NCI-H1436 treated with DMSO at 0.1 percent for 48 hours (cell line): ENCODE results near the gene TCTN1.
"Not testable (repeated sequence)": the region's sequence is repeated elsewhere in the genome, so short reads cannot be mapped to it uniquely, and the experiment has no call there.

Source experiments
- DNase-seq: peaks from one replicate; lab custom pipeline; 2025; lab: John Stamatoyannopoulos, UW

The TCTN1 gene

DNA sequence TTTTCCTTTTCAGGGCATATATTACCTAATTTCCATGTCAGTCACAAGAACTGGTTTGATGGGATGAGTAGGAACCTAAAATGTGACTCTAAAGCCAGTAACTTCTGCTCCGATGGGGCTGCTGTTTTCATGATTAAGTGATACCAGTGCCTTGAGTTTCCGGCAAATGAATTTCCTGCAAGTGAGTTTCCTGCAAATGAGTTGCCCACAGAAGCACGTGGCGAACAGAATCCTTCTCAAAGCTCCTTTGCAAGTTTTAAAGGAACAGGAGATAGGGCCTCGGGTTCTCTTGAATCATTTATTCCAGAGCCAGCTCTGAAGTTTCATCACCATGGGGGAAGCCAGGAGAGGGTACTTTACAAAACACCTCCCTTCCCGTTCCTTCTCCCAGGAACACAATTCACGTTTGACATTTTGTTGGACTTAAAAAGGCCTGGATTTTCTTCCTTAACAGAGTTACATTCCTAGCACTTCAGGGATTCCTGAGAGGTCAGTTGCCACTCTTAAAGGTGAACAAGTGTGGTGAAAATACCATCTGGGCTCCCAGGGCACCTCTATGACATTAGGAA lies 28.6 kb upstream of the TCTN1 start:
- DNase-seq: no peak

- DNase-seq: not testable (repeated sequence)
Observed at GRCh38 chr12:110587102-110587501, 26.8 kb upstream of the TCTN1 start.

GRCh38 chr12:110590059-110590458 lies 23.9 kb upstream of the TCTN1 start:
- no peak for DNase-seq

DNA sequence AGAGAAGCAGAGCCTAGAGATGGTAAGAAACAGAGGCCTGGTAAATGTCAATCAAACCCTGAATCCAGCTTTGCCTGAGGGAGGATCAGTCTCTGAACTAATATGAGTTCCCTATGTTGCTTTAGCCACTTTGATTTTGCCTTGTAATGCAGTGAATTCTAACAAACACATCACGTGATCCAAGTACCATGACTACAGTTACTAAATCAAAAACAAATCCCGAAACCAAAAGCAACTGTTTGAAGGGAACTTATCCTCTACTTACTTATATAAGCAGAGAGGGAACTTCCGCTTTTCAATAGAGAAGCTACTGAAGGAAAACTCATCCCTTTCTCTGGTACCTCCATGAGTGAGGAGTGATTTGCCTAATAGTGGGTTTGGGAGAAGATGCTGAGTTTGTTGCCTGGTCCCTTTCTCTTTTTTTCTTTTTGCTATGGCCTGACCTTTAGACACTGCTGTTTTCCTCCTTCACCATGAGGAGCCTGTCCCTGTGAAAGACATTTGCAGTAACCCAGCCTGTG lies 23.1 kb upstream of the TCTN1 start:
- no peak for DNase-seq

GRCh38 chr12:110591451-110592051 lies 22.4 kb upstream of the TCTN1 start:
- no peak for DNase-seq

DNA sequence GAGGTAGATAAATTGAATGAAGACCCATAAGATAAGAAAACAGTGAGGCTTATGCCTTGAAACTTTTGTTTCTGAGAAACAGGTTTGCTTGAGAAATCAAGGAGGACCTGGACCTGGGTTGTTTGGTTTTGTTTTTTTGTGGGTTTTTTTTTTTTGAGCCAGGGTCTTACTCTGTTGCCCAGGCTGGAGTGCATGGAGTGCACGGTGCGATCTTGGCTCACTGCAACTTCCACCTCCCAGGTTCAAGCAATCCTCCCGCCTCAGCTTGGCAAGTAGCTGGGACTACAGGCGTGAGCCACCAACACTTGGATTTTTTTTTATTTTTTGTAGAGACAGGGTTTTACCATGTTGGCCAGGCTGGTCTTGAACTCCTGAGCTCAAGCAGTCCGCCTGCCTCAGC lies 21.9 kb upstream of the TCTN1 start:
- DNase-seq: no peak

- DNase-seq: not testable (repeated sequence)
Observed at GRCh38 chr12:110592919-110593318, 21.0 kb upstream of the TCTN1 start.

GRCh38 chr12:110597885-110598284 lies 16.0 kb upstream of the TCTN1 start:
- no peak for DNase-seq

GRCh38 chr12:110599334-110599733 lies 14.6 kb upstream of the TCTN1 start:
- no peak for DNase-seq

DNA sequence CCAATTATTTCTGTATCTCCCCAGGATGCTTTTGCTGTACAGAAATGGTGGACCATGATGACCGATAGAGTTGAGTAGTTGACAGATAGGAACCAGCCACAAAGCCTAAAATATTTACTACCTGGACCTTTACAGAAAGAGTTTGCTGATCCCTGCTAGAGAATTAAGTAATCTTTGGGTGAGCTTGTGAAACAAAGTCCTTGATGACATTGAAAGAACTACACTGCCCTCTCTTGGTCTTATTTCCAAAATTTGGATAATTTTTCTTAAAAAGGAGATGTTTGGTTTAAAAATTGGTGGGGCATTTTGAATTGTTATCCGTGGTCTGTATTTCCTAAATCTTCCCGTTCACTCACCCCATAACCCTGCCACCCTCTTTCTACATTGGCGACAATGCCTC lies 13.7 kb upstream of the TCTN1 start:
- DNase-seq: no peak

DNA sequence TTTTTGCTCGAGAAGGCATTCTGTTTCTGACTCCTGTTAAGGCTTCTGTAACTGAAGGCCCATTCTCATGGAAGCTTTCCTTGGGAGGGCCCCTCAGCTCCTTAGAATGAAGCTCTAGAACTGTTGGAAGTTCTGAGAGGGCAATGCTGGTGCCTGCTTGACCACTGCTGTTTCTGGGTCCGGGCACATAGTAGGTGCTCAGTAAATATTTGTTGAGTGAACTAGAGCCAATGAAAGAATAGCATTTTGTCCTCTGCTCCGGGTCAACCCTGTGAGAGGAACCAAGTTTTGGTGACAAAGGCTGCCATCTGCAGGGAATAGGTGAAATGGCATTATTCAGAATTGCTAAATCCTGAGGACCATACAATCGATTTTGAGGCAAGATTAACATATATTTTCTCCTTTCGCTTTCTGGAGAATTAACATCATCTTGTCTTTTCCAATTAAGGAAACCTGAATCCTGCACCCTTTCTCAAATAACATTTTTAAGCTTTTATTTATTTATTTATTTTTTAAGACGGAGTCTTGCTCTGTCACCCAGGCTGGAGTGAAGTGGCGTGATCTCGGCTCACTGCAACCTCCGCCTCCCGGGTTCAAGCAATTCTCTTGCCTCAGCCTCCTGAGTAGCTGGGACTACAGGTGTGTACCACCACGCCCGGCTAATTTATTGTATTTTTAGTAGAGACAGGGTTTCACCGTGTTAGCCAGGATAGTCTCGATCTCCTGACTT lies 11.7 kb upstream of the TCTN1 start:
- DNase-seq: not testable (repeated sequence)

- DNase-seq: no peak
Observed at GRCh38 chr12:110606253-110606611, 7.7 kb upstream of the TCTN1 start.

DNA sequence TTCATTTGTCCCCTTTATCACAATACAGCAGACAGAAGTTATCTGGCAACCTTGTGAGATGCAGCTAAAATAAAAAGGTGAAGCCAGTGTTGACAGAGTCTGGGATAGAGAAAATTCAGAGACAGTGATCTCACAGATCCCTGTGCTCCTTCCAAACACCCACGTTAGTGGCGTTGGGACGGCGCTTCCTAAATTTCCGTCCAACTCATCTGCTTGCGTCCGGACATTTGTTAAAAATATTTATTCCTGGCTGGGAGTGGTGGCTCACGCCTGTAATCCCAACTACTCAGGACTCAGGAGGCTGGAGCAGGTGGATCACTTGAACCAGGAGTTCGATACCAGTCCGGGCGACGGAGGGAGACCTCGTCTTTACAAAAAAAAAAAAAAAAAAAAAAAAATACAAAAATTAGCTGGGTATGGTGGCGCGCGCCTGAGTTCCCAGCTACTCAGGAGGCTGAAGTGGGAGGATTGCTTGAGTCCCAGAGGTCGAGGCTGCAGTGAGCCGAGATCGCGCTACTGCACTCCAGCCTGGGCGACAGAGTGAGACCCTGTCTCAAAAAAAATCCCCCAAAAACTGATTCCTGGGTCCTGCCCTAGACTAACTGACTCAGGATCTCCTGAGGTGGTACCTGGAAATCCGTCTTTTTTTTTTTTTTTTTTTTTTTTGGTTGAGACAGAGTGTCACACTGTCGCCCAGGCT lies 708 bp upstream of the TCTN1 start:
- DNase-seq: no peak

GRCh38 chr12:110615171-110615570 lies 1.2 kb downstream of the TCTN1 start:
- DNase-seq: no peak

- no peak for DNase-seq
Observed at GRCh38 chr12:110616471-110617115, 2.7 kb downstream of the TCTN1 start.

DNA sequence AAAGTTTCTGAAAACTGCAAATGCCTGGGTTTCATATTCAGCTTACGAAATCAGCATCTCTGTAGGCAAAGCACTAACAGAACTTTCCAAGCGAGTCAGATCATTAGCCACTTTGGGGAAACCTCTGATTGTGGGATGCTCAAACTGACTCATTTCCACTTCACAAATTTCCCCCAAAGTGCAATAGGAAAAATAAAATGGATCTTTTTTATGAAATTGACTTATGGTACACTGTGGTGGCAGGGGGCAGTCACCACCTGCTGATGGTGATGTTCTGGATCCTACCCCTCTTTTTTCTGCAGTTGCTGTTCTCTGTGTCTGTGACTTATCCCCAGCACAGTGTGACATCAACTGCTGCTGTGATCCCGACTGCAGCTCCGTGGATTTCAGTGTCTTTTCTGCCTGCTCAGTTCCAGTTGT lies 5.6 kb downstream of the TCTN1 start:
- no peak for DNase-seq

DNA sequence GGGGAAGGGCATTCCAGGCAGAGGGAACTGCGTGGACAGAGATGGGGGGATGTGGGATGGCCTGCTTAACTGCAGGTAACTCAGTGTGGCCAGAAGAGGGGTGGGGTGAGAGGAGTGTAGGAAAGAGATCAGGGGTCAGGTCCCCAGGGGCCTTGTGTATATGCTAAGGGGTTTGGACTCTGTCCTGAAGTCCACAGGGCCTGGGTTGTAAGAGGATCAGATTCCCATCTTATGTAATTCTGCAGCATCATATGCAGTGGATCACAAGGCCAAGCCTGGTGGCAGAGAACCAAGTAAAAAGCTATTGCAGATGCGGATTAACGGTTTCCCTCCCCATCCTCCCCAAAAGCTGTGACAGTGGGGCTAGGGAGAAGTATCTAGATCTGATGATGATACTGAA lies 8.7 kb downstream of the TCTN1 start:
- DNase-seq: no peak

DNA sequence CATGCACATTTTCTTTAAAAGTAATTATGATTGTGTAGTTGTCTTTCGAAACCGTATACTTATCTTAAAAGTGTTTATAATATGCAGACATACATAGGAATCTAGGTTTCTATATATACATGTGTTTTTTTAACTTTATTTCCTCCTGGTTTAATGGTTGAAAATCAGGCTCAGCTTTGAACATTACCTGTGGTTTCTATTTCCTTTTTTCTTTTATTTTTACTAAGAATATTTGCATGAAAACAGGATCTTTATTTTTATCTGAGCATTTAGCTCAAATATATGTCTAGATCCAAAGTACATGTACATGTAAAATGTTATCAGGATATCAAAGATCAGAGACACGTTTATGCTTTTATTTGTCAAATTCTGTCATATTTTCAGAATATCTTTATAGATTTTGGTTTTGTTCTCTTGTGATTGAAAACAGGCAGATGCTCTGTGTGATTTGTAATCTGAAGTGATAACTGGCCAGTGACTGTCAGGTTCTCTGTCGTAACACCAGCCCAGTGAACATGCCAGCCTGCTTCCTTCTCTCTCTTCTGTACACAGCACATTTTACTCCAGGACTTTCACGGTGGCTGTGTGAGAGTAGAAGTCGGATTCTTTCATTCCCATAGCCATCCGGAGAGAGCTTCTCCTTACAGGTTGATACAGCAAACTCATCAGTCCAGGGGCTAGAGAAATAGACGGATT lies 13.7 kb downstream of the TCTN1 start:
- no peak for DNase-seq

- no peak for DNase-seq
Observed at GRCh38 chr12:110635055-110635454, 21.1 kb downstream of the TCTN1 start.

DNA sequence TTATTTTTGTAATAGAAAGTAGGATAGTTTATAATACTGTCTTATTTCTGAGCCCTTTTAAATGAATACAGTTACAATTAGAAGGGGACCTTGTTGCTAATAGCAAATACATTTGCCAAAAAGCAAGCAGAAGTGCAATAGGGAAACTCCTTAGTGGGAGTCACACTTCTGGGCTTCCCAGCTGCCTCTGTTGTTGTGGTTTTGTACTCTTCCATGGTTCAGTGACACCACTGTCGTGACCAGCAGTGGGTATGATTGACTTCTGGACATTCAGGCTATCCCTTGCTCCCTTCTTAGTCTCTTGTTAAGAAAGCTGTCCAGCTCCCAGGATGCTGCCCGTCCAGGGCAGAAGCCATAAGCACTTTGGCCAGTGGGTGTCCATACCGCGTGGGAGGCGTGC lies 22.6 kb downstream of the TCTN1 start:
- DNase-seq: no peak

DNA sequence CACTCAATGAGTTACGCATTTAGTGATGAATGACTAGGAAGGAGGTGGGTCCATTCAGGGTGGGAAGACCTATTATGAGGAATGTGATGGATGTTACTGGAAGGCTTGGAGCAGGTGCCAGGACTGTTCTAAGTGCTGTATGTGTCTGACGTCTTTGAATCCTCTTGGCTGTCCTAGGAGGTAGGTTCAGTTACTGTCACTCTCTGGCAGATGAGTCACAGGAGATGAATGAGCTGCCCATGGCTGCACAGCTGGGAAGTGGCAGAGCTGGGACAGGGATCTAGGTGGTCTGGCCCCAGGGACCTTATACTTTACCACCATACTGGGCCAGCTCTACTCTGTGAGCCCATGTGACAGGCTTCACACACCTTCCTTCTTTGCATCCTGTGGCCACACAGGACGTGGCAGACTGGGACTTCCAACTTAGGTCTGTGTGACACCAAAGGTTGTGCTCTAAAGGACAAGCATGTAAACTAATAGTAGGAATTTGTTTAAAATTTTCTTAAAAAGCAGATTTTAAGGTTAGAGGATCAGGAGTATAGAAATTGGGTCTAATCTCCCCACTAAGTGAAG lies 24.0 kb downstream of the TCTN1 start:
- DNase-seq: no peak
